ENCODE data around the gene BBX.

DNA sequence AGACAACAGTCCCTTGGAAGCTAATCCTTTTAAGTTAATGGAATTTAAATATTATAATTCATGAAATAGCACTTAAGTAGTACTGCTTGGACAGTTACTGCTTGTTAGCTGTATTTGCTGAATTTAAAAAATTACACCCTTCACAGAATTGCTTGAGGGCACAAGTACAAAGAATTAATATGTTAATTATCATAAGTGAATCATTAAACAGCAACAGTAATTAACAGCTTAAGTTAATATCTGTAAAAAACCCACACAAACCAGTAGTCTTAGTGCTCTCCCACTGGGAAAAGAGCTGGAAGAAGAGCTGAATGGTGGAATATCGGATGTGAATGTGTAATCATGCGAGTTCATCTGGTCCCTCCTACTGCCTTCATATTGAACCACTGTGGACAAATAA, 336.1 kb downstream of the BBX start:
- TF ChIP-seq POLR2A (IDR thresholded peaks at IDR 0.05) (no peak), POLR2AphosphoS5 (IDR thresholded peaks at IDR 0.05) (no peak)
- TF ChIP-seq, protein P1, sequence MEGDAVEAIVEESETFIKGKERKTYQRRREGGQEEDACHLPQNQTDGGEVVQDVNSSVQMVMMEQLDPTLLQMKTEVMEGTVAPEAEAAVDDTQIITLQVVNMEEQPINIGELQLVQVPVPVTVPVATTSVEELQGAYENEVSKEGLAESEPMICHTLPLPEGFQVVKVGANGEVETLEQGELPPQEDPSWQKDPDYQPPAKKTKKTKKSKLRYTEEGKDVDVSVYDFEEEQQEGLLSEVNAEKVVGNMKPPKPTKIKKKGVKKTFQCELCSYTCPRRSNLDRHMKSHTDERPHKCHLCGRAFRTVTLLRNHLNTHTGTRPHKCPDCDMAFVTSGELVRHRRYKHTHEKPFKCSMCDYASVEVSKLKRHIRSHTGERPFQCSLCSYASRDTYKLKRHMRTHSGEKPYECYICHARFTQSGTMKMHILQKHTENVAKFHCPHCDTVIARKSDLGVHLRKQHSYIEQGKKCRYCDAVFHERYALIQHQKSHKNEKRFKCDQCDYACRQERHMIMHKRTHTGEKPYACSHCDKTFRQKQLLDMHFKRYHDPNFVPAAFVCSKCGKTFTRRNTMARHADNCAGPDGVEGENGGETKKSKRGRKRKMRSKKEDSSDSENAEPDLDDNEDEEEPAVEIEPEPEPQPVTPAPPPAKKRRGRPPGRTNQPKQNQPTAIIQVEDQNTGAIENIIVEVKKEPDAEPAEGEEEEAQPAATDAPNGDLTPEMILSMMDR (IDR thresholded peaks at IDR 0.05): no peak
